Measurements from ENCODE around the gene CINP.

CINP gene

GRCh38 chr14:102362545-102363181 is at the start of gene CINP, which contains the start of gene TECPR2:
CINP (minus strand) TSS chr14:102362890; CDS start chr14:102362851, 39 bp downstream.
TECPR2 (plus strand) TSS chr14:102362941; CDS start chr14:102376722, 13,781 bp downstream.
- DNase-seq (ENCODE audit: low spot score) = peak; percentile 95

- no peak for DNase-seq (ENCODE audit: low spot score)
Observed at GRCh38 chr14:102408724-102409123, 46.0 kb upstream of the CINP start.

GRCh38 chr14:102407258-102407657 is 44.6 kb upstream of the CINP start:
- no peak for DNase-seq (ENCODE audit: low spot score)

- no peak for DNase-seq (ENCODE audit: low spot score)
Observed at GRCh38 chr14:102403028-102403427, 40.3 kb upstream of the CINP start.

- no peak for DNase-seq (ENCODE audit: low spot score)
Observed at GRCh38 chr14:102396521-102396920, 33.8 kb upstream of the CINP start.

- no peak for DNase-seq (ENCODE audit: low spot score)
Observed at GRCh38 chr14:102394717-102395375, 32.2 kb upstream of the CINP start.

- no peak for DNase-seq (ENCODE audit: low spot score)
Observed at GRCh38 chr14:102392506-102392905, 29.8 kb upstream of the CINP start.

GRCh38 chr14:102390064-102390855 is 27.6 kb upstream of the CINP start:
- DNase-seq (ENCODE audit: low spot score) = no peak

GRCh38 chr14:102389246-102389645 is 26.6 kb upstream of the CINP start:
- no peak for DNase-seq (ENCODE audit: low spot score)

- DNase-seq (ENCODE audit: low spot score) = no peak
Observed at GRCh38 chr14:102387086-102387485, 24.4 kb upstream of the CINP start.

- no peak for DNase-seq (ENCODE audit: low spot score)
Observed at GRCh38 chr14:102378830-102379229, 16.1 kb upstream of the CINP start.

GRCh38 chr14:102377696-102378095 is 15.0 kb upstream of the CINP start:
- no peak for DNase-seq (ENCODE audit: low spot score)

GRCh38 chr14:102375119-102375518 is 12.4 kb upstream of the CINP start:
- no peak for DNase-seq (ENCODE audit: low spot score)

- DNase-seq (ENCODE audit: low spot score) = no peak
Observed at GRCh38 chr14:102374264-102374663, 11.6 kb upstream of the CINP start.

- DNase-seq (ENCODE audit: low spot score) = no peak
Observed at GRCh38 chr14:102373110-102373509, 10.4 kb upstream of the CINP start.

GRCh38 chr14:102371361-102371760 is 8.7 kb upstream of the CINP start:
- no peak for DNase-seq (ENCODE audit: low spot score)

GRCh38 chr14:102370305-102370809 is 7.7 kb upstream of the CINP start:
- no peak for DNase-seq (ENCODE audit: low spot score)

GRCh38 chr14:102363182-102363943 is 673 bp upstream of the CINP start:
- DNase-seq (ENCODE audit: low spot score) = peak; percentile 7

GRCh38 chr14:102362084-102362483 is 606 bp downstream of the CINP start:
- DNase-seq (ENCODE audit: low spot score) = no peak

- DNase-seq (ENCODE audit: low spot score) = no peak
Observed at GRCh38 chr14:102360388-102360787, 2.3 kb downstream of the CINP start.

GRCh38 chr14:102359341-102359740 is 3.3 kb downstream of the CINP start:
- DNase-seq (ENCODE audit: low spot score) = no peak

- DNase-seq (ENCODE audit: low spot score) = no peak
Observed at GRCh38 chr14:102356280-102356679, 6.4 kb downstream of the CINP start.

All from CD4-positive, alpha-beta T cell treated with Interleukin-6 at 100 ng/mL for 8 hours (primary cell).